Measurements from ENCODE around the gene PRLH.

- TF ChIP-seq FOXA1 (IDR thresholded peaks at IDR 0.05) (no peak), EGR1 (IDR thresholded peaks at IDR 0.05; ENCODE audit: low read depth in 2 of 2) (no peak), YY1 (IDR thresholded peaks at IDR 0.05) (no peak), ATF3 (IDR thresholded peaks at IDR 0.05) (no peak), RXRA (IDR thresholded peaks at IDR 0.05) (no peak), REST (IDR thresholded peaks at IDR 0.05) (no peak), HNF4A (conservative IDR thresholded peaks at IDR 0.05) (no peak), TAF1 (conservative IDR thresholded peaks at IDR 0.05) (no peak), MAX (IDR thresholded peaks at IDR 0.05) (no peak), RAD21 (IDR thresholded peaks at IDR 0.05) (no peak), JUND (IDR thresholded peaks at IDR 0.05) (no peak)
- TF ChIP-seq, protein P1, sequence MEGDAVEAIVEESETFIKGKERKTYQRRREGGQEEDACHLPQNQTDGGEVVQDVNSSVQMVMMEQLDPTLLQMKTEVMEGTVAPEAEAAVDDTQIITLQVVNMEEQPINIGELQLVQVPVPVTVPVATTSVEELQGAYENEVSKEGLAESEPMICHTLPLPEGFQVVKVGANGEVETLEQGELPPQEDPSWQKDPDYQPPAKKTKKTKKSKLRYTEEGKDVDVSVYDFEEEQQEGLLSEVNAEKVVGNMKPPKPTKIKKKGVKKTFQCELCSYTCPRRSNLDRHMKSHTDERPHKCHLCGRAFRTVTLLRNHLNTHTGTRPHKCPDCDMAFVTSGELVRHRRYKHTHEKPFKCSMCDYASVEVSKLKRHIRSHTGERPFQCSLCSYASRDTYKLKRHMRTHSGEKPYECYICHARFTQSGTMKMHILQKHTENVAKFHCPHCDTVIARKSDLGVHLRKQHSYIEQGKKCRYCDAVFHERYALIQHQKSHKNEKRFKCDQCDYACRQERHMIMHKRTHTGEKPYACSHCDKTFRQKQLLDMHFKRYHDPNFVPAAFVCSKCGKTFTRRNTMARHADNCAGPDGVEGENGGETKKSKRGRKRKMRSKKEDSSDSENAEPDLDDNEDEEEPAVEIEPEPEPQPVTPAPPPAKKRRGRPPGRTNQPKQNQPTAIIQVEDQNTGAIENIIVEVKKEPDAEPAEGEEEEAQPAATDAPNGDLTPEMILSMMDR (IDR thresholded peaks at IDR 0.05; ENCODE audit: low read depth, low read length, missing input control) = no peak
Measured at GRCh38 chr2:237572742-237573101, 6.3 kb downstream of the PRLH start.

Measured in liver (tissue), 3 donors.